ENCODE data around the gene B3GALT6. TPM values are rescaled to one million over a fixed set of nuclear protein-coding genes. Genes with fewer than 3 reads are reported as not detected.
A peak's percentile ranks its signal among the peaks of the same experiment; 100 is the strongest.

Gene B3GALT6
- total and polyA plus RNA-seq, 8 donors: 6.2 to 13.4 (median 8.8) TPM

GRCh38 chr1:1203561-1204424 lies 28.2 kb upstream of the B3GALT6 start:
- Histone ChIP-seq H3K27ac (no peak overlapping the region), H3K4me1 (no peaks in the 10 kb centered on the region), H3K36me3 (no peaks in the 10 kb centered on the region), H3K27me3 (no peaks in the 10 kb centered on the region), H3K4me3 (no peak overlapping the region), H3K9me3 (no peaks in the 10 kb centered on the region)
- DNase-seq (peak in 3 of 6 donors; percentile 26 to 67 (median 60)), FAIRE-seq (no peak), ATAC-seq (no peak)
- TF ChIP-seq CTCF (IDR thresholded peaks at IDR 0.05): no peak
- WGBS, 2 donors: 70 to 81% methylated on average over 48 to 49 of the region's 49 CpGs
- intact Hi-C loops (cut with DNase I): no loop called here

GRCh38 chr1:1204425-1204920 lies 27.6 kb upstream of the B3GALT6 start:
- intact Hi-C loops (cut with DNase I): no loop called here
- H3K4me3 ChIP-seq: no peak overlapping the region
- no peaks in the 10 kb centered on the region for H3K27me3 ChIP-seq
- H3K9me3 ChIP-seq: no peaks in the 10 kb centered on the region
- TF ChIP-seq CTCF (IDR thresholded peaks at IDR 0.05): no peak
- FAIRE-seq (no peak), ATAC-seq (no peak), DNase-seq (peak in 2 of 6 donors; percentile 16 to 57)
- WGBS, 2 donors: 85 to 87% methylated on average over 8 of the region's 8 CpGs
- no peak overlapping the region for H3K27ac ChIP-seq
- no peaks in the 10 kb centered on the region for H3K36me3 ChIP-seq
- no peaks in the 10 kb centered on the region for H3K4me1 ChIP-seq

GRCh38 chr1:1204998-1205768 lies 26.9 kb upstream of the B3GALT6 start:
- 86 to 87% methylated on average over 18 to 19 of the region's 19 CpGs for WGBS, 2 donors
- ATAC-seq (no peak), FAIRE-seq (no peak), DNase-seq (peak in 3 of 6 donors; percentile 28 to 70 (median 53))
- Histone ChIP-seq H3K9me3 (no peaks in the 10 kb centered on the region), H3K4me3 (no peak overlapping the region), H3K27me3 (no peaks in the 10 kb centered on the region), H3K27ac (no peak overlapping the region), H3K4me1 (no peaks in the 10 kb centered on the region), H3K36me3 (no peaks in the 10 kb centered on the region)
- intact Hi-C loops (cut with DNase I): no loop called here
- TF ChIP-seq CTCF (IDR thresholded peaks at IDR 0.05): no peak

- FAIRE-seq: no peak
- H3K27me3 ChIP-seq: no peaks in the 10 kb centered on the region
- H3K4me1 ChIP-seq: no peaks in the 10 kb centered on the region
- no peaks in the 10 kb centered on the region for H3K36me3 ChIP-seq
- H3K4me3 ChIP-seq: peak overlapping the region in 1 of 4 donors; percentile 21
- peak in 3 of 6 donors; percentile 34 to 74 (median 57) for DNase-seq
- TF ChIP-seq CTCF (IDR thresholded peaks at IDR 0.05): no peak
- no peaks in the 10 kb centered on the region for H3K9me3 ChIP-seq
- WGBS, 2 donors: 34 to 36% methylated on average over 31 of the region's 31 CpGs
- no peak overlapping the region for H3K27ac ChIP-seq
- intact Hi-C loops (cut with DNase I): no loop called here
- ATAC-seq: peak in 1 of 4 donors; percentile 3
Measured at GRCh38 chr1:1205769-1206375, 26.2 kb upstream of the B3GALT6 start.

Measured in pancreas (tissue), 10 donors.